GM12864 (cell line): ENCODE measurements around the gene MRO.

Experiments used
- DNase-seq: peaks from one replicate; pipeline ENCODE4 v3.0.0-alpha.2; 2011; ENCODE audit warnings: low read depth
- H3K4me3 ChIP-seq: 2 replicates; pipeline ENCODE4 v1.5.1; 2011; ENCODE audit warnings: mild to moderate bottlenecking, low read depth, low read length, control low read depth
- TF ChIP-seq, protein P1 (sequence below): IDR thresholded peaks from 2 replicates; pipeline ENCODE4 v1.5.1; 2011; ENCODE audit warnings: low read depth, mild to moderate bottlenecking, moderate library complexity, low read length, control low read depth, inconsistent platforms; ENCODE audit errors: missing control alignments

MRO gene

DNA sequence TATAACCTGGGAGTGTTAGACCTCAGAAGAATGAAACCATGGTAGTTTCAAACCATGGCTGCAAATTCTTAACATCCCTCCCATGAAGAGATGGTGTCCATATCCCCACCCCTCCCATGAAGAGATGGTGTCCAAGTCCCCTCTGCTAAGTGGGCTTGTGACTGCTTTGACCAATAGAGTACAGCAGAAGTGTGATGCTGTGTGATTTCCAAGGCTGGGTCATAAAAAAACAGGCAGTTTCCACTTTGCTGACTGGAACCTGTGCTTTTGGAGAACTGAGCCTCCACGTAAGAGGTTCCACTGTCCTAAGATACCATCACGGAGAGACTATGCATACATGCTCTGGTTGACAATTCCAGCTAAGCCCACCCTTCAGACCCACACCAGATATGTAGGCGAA lies 65.5 kb downstream of the MRO start:
- TF ChIP-seq, protein P1, sequence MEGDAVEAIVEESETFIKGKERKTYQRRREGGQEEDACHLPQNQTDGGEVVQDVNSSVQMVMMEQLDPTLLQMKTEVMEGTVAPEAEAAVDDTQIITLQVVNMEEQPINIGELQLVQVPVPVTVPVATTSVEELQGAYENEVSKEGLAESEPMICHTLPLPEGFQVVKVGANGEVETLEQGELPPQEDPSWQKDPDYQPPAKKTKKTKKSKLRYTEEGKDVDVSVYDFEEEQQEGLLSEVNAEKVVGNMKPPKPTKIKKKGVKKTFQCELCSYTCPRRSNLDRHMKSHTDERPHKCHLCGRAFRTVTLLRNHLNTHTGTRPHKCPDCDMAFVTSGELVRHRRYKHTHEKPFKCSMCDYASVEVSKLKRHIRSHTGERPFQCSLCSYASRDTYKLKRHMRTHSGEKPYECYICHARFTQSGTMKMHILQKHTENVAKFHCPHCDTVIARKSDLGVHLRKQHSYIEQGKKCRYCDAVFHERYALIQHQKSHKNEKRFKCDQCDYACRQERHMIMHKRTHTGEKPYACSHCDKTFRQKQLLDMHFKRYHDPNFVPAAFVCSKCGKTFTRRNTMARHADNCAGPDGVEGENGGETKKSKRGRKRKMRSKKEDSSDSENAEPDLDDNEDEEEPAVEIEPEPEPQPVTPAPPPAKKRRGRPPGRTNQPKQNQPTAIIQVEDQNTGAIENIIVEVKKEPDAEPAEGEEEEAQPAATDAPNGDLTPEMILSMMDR = no peak
- no peak for DNase-seq
- H3K4me3 ChIP-seq = no peak overlapping the region

DNA sequence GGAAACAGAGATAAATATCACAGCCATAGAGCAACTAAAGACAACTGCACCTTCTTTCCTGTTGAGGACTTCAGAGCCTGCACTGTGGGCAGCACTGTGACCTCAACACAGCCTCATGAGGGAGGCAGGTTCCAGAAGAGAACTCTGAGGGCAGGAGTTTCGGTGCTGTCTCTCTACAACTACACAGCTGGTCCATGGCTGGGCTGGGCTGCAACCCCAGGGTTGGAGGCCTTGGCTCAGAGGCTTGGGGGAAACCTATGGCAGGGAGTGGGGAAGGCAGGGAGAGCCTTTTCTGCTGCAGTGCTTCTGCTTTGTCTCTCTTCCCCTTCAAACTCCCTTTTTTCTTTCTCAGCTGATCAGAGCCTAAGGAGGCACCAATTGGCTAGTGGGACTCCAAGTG lies 66.5 kb downstream of the MRO start:
- TF ChIP-seq, protein P1 = no peak
- H3K4me3 ChIP-seq = no peak overlapping the region
- no peak for DNase-seq

DNA sequence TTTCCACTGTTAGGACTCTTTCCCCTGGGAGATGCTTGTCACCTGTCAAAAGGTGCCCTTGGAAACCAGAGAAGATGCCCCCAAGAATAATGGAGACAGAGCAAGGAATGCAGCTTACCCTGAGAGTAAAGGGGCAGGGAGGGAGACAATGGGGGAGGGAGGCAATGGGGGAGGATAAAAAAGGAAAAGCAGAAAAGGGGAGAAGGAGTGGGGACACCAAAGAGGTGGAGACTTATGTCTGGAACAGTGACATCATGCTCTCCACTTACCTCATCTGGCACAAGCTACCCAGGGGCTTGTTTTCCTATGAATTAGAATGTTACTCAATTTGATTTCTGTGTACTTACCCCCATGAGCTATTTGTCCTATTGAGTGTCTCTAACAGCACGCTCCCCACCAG lies 67.9 kb downstream of the MRO start:
- TF ChIP-seq, protein P1 = no peak
- no peak for DNase-seq
- no peak overlapping the region for H3K4me3 ChIP-seq

DNA sequence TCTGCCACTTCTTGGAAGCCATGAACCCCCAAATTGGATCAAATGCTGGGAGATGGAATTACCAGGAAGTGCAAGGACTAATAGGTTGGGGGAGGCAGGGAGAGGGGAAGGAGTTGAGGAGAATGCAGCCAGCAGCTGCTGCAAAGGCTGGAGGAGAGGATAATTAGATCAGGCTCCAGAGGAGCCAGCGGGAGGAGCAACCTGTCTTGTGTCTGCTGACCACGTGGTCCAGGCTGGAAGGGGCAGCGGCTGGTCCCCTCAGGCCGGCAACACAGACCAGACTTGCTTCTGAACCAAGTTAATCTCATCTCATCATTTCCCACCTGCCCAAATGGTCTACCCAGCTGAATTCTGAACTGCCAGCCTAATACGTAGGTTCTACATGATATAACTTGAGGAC lies 68.3 kb downstream of the MRO start:
- no peak for DNase-seq
- no peak overlapping the region for H3K4me3 ChIP-seq
- TF ChIP-seq, protein P1 = no peak

DNA sequence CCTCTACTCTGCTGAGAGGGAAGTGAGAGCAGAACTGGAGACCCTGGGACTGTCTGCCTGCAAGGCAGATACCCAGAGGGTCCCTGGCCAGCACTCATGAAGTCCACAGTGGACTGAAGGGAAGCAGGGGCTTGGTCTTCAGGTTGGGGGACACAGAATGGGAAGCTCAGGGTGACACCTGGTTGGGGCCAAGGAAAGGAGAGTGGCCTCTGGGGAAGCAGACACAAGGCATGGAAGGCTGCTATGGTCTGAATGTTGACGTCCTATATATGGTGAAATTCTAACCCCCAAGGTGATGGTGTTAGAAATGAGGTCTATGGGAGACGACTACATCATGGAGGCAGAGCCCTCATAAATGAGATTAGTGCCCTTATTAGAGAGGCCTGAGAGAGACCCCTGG lies 69.3 kb downstream of the MRO start:
- DNase-seq = no peak
- TF ChIP-seq, protein P1 = no peak

DNA sequence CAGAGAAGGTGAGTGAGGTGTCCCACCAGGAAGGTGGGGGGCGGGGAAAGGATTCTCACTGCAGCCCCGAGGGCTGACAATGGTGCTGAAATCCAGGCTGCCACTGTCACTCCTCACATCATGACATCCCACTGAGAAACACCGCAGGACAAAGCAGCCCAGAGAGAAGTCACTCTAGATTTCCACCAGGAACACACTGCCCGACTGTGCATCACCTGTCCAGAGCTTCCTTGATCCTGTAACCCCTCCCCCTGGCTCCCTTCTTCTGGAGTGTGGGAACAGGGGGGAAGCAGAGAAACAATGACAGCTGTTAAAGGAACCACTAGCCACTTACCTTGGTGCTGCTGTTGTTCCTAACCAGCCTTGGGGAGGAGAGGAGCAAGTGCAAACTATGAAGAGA lies 69.9 kb downstream of the MRO start:
- TF ChIP-seq, protein P1 = no peak
- no peak overlapping the region for H3K4me3 ChIP-seq
- no peak for DNase-seq

More for the DNA sequence above, 69.3 kb downstream of the MRO start:
- H3K4me3 ChIP-seq = no peak overlapping the region

DNA sequence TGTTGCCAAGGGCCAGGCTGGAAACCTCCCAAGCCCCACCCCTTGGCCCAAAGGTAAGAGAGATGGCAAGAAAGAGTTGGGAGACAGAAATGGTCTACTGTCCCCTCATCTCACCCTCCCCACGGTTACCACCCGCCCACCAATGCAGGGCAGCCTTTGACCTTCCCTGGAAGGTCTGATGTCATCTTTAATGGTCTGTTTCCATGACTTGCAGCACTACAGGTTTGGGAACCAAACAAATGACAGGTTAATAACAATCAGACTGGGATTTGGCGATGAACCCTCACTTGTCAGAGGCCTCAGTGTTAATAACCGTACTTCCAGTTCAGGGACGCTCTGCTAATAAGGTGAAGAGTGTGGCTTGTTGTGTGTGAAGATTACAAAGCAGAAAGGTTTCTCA lies 70.4 kb downstream of the MRO start:
- no peak for DNase-seq
- TF ChIP-seq, protein P1 = no peak
- no peak overlapping the region for H3K4me3 ChIP-seq
